ENCODE measurements around the gene SF3A1.

SF3A1 gene

GRCh38 chr22:30335236-30335635 is 21.5 kb downstream of the SF3A1 start:
- DNase-seq (ENCODE audit: insufficient read length, low spot score), result no peak
- no peak for FAIRE-seq
- no peak for TF ChIP-seq CTCF (IDR thresholded peaks at IDR 0.05; ENCODE audit: insufficient read depth, missing control alignments)

GRCh38 chr22:30334646-30335045 is 22.0 kb downstream of the SF3A1 start:
- TF ChIP-seq CTCF (IDR thresholded peaks at IDR 0.05; ENCODE audit: insufficient read depth, missing control alignments), result no peak
- FAIRE-seq, result no peak
- DNase-seq (ENCODE audit: insufficient read length, low spot score), result no peak

- no peak for TF ChIP-seq CTCF (IDR thresholded peaks at IDR 0.05; ENCODE audit: insufficient read depth, missing control alignments)
- DNase-seq (ENCODE audit: insufficient read length, low spot score), result no peak
- FAIRE-seq, result no peak
These were observed 23.0 kb downstream of the SF3A1 start for GRCh38 chr22:30333707-30334087.

GRCh38 chr22:30332994-30333706 is 23.5 kb downstream of the SF3A1 start:
- DNase-seq (ENCODE audit: insufficient read length, low spot score) (no peak), FAIRE-seq (no peak)
- no peak for TF ChIP-seq CTCF (IDR thresholded peaks at IDR 0.05; ENCODE audit: insufficient read depth, missing control alignments)

- FAIRE-seq, result no peak
- TF ChIP-seq CTCF (IDR thresholded peaks at IDR 0.05; ENCODE audit: insufficient read depth, missing control alignments), result no peak
- DNase-seq (ENCODE audit: insufficient read length, low spot score), result no peak
These were observed 24.1 kb downstream of the SF3A1 start for GRCh38 chr22:30332551-30332950.

GRCh38 chr22:30328466-30329049 is 28.1 kb downstream of the SF3A1 start:
- TF ChIP-seq CTCF (IDR thresholded peaks at IDR 0.05; ENCODE audit: insufficient read depth, missing control alignments), result no peak
- DNase-seq (ENCODE audit: insufficient read length, low spot score) (no peak), FAIRE-seq (no peak)

- DNase-seq (ENCODE audit: insufficient read length, low spot score) (no peak), FAIRE-seq (no peak)
- TF ChIP-seq CTCF (IDR thresholded peaks at IDR 0.05; ENCODE audit: insufficient read depth, missing control alignments), result no peak
These were observed 28.8 kb downstream of the SF3A1 start for GRCh38 chr22:30327864-30328345.
